CD1c-positive myeloid dendritic cell (primary cell): ENCODE measurements around the gene SLITRK2.

Experiments used
- DNase-seq: peaks from one replicate; pipeline ENCODE4 v3.0.0-alpha.2; 2016; ENCODE audit errors: extremely low spot score

The SLITRK2 gene

DNA sequence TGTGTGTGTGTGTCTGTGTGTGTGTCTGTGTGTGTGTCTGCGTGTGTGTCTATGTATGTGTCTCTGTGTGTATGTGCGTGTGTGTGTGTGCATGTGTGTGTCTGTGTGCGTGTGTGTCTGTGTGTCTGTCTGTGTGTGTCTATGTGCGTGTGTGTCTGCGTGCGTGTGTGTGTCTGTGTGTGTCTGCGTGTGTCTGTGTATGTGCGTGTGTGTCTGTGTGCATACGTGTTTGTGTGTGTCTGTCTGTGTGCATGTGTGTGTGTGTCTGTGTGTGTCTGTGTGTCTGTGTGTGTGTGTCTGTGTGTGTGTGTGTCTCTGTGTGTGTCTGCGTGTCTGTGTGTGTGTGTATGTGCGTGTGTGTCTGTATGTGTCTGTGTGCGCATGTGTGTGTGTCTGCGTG lies 35.6 kb downstream of the SLITRK2 start:
- DNase-seq, result no peak

DNA sequence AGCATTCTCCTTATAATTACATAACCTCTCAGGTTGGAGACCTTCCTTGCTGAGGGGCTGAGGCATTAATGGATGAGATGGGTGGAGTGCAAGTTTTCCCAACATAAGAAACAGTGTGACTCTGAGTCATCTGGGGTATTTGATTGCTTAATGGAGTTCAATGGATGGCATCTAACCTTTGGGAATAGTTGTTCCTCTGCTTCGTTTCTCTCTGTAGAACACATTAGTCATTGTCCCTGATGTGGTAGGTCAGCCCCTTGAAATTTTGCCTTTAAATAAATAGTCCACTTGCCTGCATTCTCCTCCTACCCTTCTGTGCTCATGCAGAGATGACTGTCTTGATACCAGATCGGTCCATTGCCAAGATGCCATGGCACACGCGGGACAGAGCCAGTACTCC lies 38.6 kb downstream of the SLITRK2 start:
- DNase-seq, result no peak

DNA sequence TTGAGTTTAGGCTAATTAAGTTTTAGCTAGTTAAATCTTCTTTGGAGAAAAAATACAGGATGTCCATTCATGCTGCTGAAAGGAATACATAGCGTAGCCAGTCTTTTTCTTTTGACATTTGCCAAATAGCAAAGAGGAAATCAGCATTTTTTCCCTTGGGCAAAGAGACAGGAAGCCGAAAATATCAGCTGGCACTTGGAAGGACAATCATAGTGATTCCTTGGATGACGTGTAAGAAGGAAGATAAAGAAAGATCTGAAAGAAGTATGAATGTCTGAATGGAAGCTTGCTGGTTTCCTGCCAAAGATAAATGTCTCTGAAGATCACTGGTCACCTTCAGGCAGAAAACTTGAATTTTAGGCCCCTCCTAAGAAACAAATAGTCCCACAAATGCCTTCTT lies 44.2 kb downstream of the SLITRK2 start:
- no peak for DNase-seq

DNA sequence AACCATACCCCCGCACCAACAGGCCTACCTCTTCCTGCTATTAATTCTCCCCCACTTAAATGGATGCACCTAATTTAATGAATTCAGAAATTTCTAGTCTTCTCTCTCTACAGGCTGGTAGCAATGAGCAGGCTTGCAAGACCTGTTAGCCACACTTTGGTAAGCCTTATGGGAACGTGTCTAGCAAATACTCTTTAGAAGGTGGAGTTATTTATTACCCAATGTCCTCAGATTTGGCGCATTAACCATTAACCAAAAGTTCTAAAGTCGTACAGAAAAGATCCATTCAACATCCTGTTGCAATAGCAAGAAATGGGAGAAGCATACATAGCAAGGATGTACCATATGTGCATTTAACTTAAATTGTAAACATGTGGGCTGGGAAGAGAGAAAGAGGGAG lies 47.5 kb downstream of the SLITRK2 start:
- no peak for DNase-seq
